Esophagus squamous epithelium (tissue), 5 donors: ENCODE measurements around the gene SLC43A2. TPM values are rescaled to one million over a fixed set of nuclear protein-coding genes. Genes with fewer than 3 reads are reported as not detected.

Experiments
- DNase-seq: peaks from one replicate; lab custom pipeline; 2025; lab: John Stamatoyannopoulos, UW
- H3K27ac ChIP-seq, 4 donors: fragments of 200-600 bp; sonication (generic); one replicate each; pipeline ENCODE4 v1.5.1; 2016 to 2019; ENCODE audit warnings: mild to moderate bottlenecking in 1 of 4
- H3K27me3 ChIP-seq, 4 donors: fragments of 200-600 bp; sonication (generic); 1 replicate in 3 of 4; 2 replicates in 1 of 4; pipeline versions ENCODE4 v1.5.1 to v1.6.0; 2017 to 2021; ENCODE audit warnings: antibody characterized with exemption in 1 of 4
- H3K36me3 ChIP-seq, 3 donors: fragments of 200-600 bp; sonication (generic); one replicate each; pipeline ENCODE4 v1.5.1; 2016 to 2019
- H3K4me1 ChIP-seq, 3 donors: fragments of 200-600 bp; sonication (generic); one replicate each; pipeline ENCODE4 v1.5.1; 2017 to 2019
- H3K4me3 ChIP-seq, 4 donors: fragments of 200-600 bp; sonication (generic); 1 replicate in 3 of 4; 2 replicates in 1 of 4; pipeline ENCODE4 v1.5.1; 2016 to 2019; ENCODE audit warnings: mild to moderate bottlenecking in 2 of 4, moderate library complexity in 1 of 4
- H3K9me3 ChIP-seq, 3 donors: fragments of 200-600 bp; sonication (generic); one replicate each; pipeline ENCODE4 v1.5.1; 2016 to 2019
- CTCF ChIP-seq, 6 experiments: fragments of 450-650 bp in 4 of 6; fragments of 200-600 bp in 2 of 6; sonication (generic) in 2 of 6; IDR thresholded peaks; one replicate each; pipeline ENCODE4 v1.5.1; 2016 to 2019; ENCODE audit warnings: antibody characterized with exemption in 6 of 6, mild to moderate bottlenecking in 4 of 6, moderate library complexity in 4 of 6
- POLR2A ChIP-seq, 4 donors: fragments of 450-650 bp; IDR thresholded peaks; one replicate each; pipeline ENCODE4 v1.6.1; 2017; ENCODE audit warnings: antibody characterized with exemption in 4 of 4, mild to moderate bottlenecking in 4 of 4, moderate library complexity in 3 of 4
- WGBS, 2 donors: methylation state at CpG; one replicate each; pipeline ENCODE4 v1.1.5; 2018; 5-methylcytosine and 5-hydroxymethylcytosine counted together
- intact Hi-C: fragments of 100-400 bp; cut with DNase I; formaldehyde crosslinking; loops from one replicate; pipeline ENCODE4 v1.15.0; 2022
- total RNA-seq, 4 donors: library from RNA; depleted of rRNA; stranded (reverse); fragments of >200 nt; gene quantifications; one replicate each; pipeline ENCODE4 v1.1.0, GENCODE V29; 2016
- donor health status: DM: yes; HTN: yes; CAD: no.

SLC43A2 gene
- total RNA-seq, 4 donors from 2014 or later: 2.5 to 12.4 (median 5.3) TPM

- H3K36me3 ChIP-seq: no peaks in the 10 kb centered on the region
- no peak for DNase-seq
- no peaks in the 10 kb centered on the region for H3K27me3 ChIP-seq
- peak overlapping the region in 1 of 4 donors; percentile 35 for H3K4me3 ChIP-seq
- no peaks in the 10 kb centered on the region for H3K9me3 ChIP-seq
- TF ChIP-seq CTCF (IDR thresholded peaks at IDR 0.05) (no peak), POLR2A (IDR thresholded peaks at IDR 0.05) (no peak)
- H3K27ac ChIP-seq: peak overlapping the region; percentile 54 to 87 (median 72)
- 2 to 26% methylated on average over 6 to 10 of the region's 19 CpGs for WGBS, 2 donors
- intact Hi-C loops: no loop called here
- peaks cover 26 to 42% (median 31%) of the 10 kb centered on the region in 3 donors for H3K4me1 ChIP-seq
These were observed 38.4 kb downstream of the SLC43A2 start for GRCh38 chr17:1590029-1590746.

- Histone ChIP-seq H3K4me1 (peaks cover 26 to 53% (median 32%) of the 10 kb centered on the region in 3 donors), H3K27me3 (no peaks in the 10 kb centered on the region), H3K9me3 (no peaks in the 10 kb centered on the region), H3K36me3 (no peaks in the 10 kb centered on the region), H3K27ac (peak overlapping the region in 3 of 4 donors; percentile 54 to 87 (median 64)), H3K4me3 (no peak overlapping the region)
- DNase-seq: no peak
- intact Hi-C loops: no loop called here
- WGBS, 2 donors: 82 to 90% methylated on average over 14 to 33 of the region's 33 CpGs
- no peak for TF ChIP-seq CTCF (IDR thresholded peaks at IDR 0.05)
- no peak for TF ChIP-seq POLR2A (IDR thresholded peaks at IDR 0.05)
These were observed 39.6 kb downstream of the SLC43A2 start for GRCh38 chr17:1588821-1589585.

GRCh38 chr17:1584167-1584566, 44.5 kb downstream of the SLC43A2 start:
- TF ChIP-seq POLR2A (IDR thresholded peaks at IDR 0.05) (no peak), CTCF (IDR thresholded peaks at IDR 0.05) (no peak)
- WGBS, 2 donors: 70 to 89% methylated on average over 5 to 11 of the region's 14 CpGs
- Histone ChIP-seq H3K36me3 (no peaks in the 10 kb centered on the region), H3K4me3 (no peak overlapping the region), H3K4me1 (peaks cover 2 to 53% (median 13%) of the 10 kb centered on the region in 3 donors), H3K27ac (no peak overlapping the region), H3K27me3 (no peaks in the 10 kb centered on the region), H3K9me3 (no peaks in the 10 kb centered on the region)
- no peak for DNase-seq
- intact Hi-C loops: no loop called here

GRCh38 chr17:1583556-1583955, 45.1 kb downstream of the SLC43A2 start:
- WGBS, 2 donors: 60 to 74% methylated on average over 6 of the region's 6 CpGs
- Histone ChIP-seq H3K4me1 (peaks cover 0 to 49% (median 10%) of the 10 kb centered on the region in 3 donors), H3K36me3 (no peaks in the 10 kb centered on the region), H3K27ac (no peak overlapping the region), H3K9me3 (no peaks in the 10 kb centered on the region), H3K27me3 (no peaks in the 10 kb centered on the region), H3K4me3 (no peak overlapping the region)
- TF ChIP-seq CTCF (IDR thresholded peaks at IDR 0.05) (no peak), POLR2A (IDR thresholded peaks at IDR 0.05) (no peak)
- no peak for DNase-seq
- intact Hi-C loops: no loop called here

- Histone ChIP-seq H3K4me3 (no peak overlapping the region), H3K36me3 (no peaks in the 10 kb centered on the region), H3K9me3 (no peaks in the 10 kb centered on the region), H3K27me3 (no peaks in the 10 kb centered on the region), H3K27ac (no peak overlapping the region), H3K4me1 (peaks cover 8 to 59% (median 21%) of the 10 kb centered on the region in 3 donors)
- intact Hi-C loops: no loop called here
- DNase-seq: no peak
- TF ChIP-seq CTCF (IDR thresholded peaks at IDR 0.05) (no peak), POLR2A (IDR thresholded peaks at IDR 0.05) (no peak)
- WGBS, 2 donors: 73 to 95% methylated on average over 3 to 4 of the region's 10 CpGs
These were observed 46.3 kb downstream of the SLC43A2 start for GRCh38 chr17:1582374-1582773.
